ENCODE data around the gene POMT1.

- TF ChIP-seq POLR2A (IDR thresholded peaks at IDR 0.05) (no peak), CTCF (IDR thresholded peaks at IDR 0.05) (no peak)
Measured at GRCh38 chr9:131476777-131477345, 25.9 kb upstream of the POMT1 start.

Data from body of pancreas (tissue), 4 donors.